K562 (cell line): Measurements from ENCODE around the gene ELF1. TPM values are rescaled to one million over a fixed set of nuclear protein-coding genes. Genes with fewer than 3 reads are reported as not detected.
A peak's percentile ranks its signal among the peaks of the same experiment; 100 is the strongest.

Experiments used
- ARID3A ChIP-seq: IDR thresholded peaks from 2 replicates; pipeline ENCODE4 v1.6.1; 2012; ENCODE audit warnings: low read depth, low read length, improper control_type of control experiment, borderline replicate concordance
- ATF2 ChIP-seq: sonication (generic); formaldehyde crosslinking; IDR thresholded peaks from 2 replicates; pipeline ENCODE4 v1.8.1; 2022; ENCODE audit warnings: missing genetic modification reagents
- CREB3 ChIP-seq: fragments of 450-650 bp; conservative IDR thresholded peaks from 2 replicates; pipeline ENCODE4 v1.6.1; 2016; ENCODE audit warnings: missing genetic modification characterization, low read depth, mild to moderate bottlenecking, missing compliant biosample characterization, moderate library complexity
- ETS1 ChIP-seq: conservative IDR thresholded peaks from 2 replicates; pipeline ENCODE4 v1.6.1; 2011; ENCODE audit warnings: low read depth, mild to moderate bottlenecking, low read length; ENCODE audit not compliant: control insufficient read depth
- KAT7 ChIP-seq: sonication (generic); formaldehyde crosslinking; IDR thresholded peaks from 2 replicates; pipeline ENCODE4 v1.8.0; 2022; ENCODE audit warnings: missing genetic modification reagents, mild to moderate bottlenecking, borderline replicate concordance
- MTF1 ChIP-seq: fragments of 250-450 bp; sonication (Bioruptor Pico); IDR thresholded peaks from 2 replicates; pipeline ENCODE4 v1.9.0; 2021; ENCODE audit warnings: moderate library complexity, mild to moderate bottlenecking, inconsistent platforms, borderline replicate concordance
- NFIC ChIP-seq: fragments of 450-650 bp; IDR thresholded peaks from 2 replicates; pipeline ENCODE4 v1.6.1; 2017; ENCODE audit warnings: mild to moderate bottlenecking, inconsistent platforms
- OTX1 ChIP-seq: fragments of 450-650 bp; formaldehyde crosslinking; IDR thresholded peaks from 2 replicates; pipeline ENCODE4 v1.4.0; 2022; ENCODE audit warnings: mild to moderate bottlenecking
- POLR2G ChIP-seq: fragments of 200-400 bp; formaldehyde crosslinking; IDR thresholded peaks from 2 replicates; pipeline ENCODE4 v1.6.1; 2017; ENCODE audit warnings: low read depth, mild to moderate bottlenecking, antibody characterized with exemption, low read length, moderate library complexity
- POLR3G ChIP-seq: IDR thresholded peaks from 2 replicates; pipeline ENCODE4 v1.6.1; 2011; ENCODE audit not compliant: insufficient read length, insufficient replicate concordance; ENCODE audit errors: extremely low read depth
- SAFB ChIP-seq: fragments of 200-400 bp; formaldehyde crosslinking; IDR thresholded peaks from 2 replicates; pipeline ENCODE4 v1.6.1; 2017; ENCODE audit warnings: low read depth, low read length, borderline replicate concordance
- SMARCE1 ChIP-seq: fragments of 450-650 bp; IDR thresholded peaks from 2 replicates; pipeline ENCODE4 v1.7.1; 2016; ENCODE audit warnings: mild to moderate bottlenecking
- UBTF ChIP-seq, 2 experiments: IDR thresholded peaks; 2 replicates each; pipeline ENCODE4 v1.6.1; 2012; ENCODE audit warnings: improper control_type of control experiment in 2 of 2, low read depth in 2 of 2, low read length in 2 of 2, borderline replicate concordance in 1 of 2
- ZC3H4 ChIP-seq: sonication (generic); formaldehyde crosslinking; IDR thresholded peaks from 2 replicates; pipeline ENCODE4 v1.9.0; 2021; ENCODE audit warnings: missing genetic modification reagents, borderline replicate concordance
- ZKSCAN1 ChIP-seq: fragments of 150-350 bp; IDR thresholded peaks from 2 replicates; pipeline ENCODE4 v1.6.1; 2016; ENCODE audit warnings: low read depth, low read length
- ZNF354B ChIP-seq: fragments of 250-450 bp; sonication (Bioruptor Pico); IDR thresholded peaks from 2 replicates; pipeline ENCODE4 v1.4.0; 2020
- ZNF655 ChIP-seq: fragments of 250-450 bp; sonication (Bioruptor Pico); IDR thresholded peaks from 2 replicates; pipeline ENCODE4 v1.5.0; 2021
- polyA plus RNA-seq, 8 experiments: library from polyadenylated mRNA; depleted of rRNA in 4 of 8; stranded (reverse) in 5 of 8; unstranded in 3 of 8; fragments of >200 nt; fragmentation: Nextera tagmentation in 2 of 8; fragmentation: Illumina TruSeq in 1 of 8; extraction: Ambion mirVana in 2 of 8; extraction: Trizol in 1 of 8; gene quantifications; 2 replicates each; pipeline versions ENCODE4 v1.2.1 to v1.2.3, GENCODE V29; 2011 to 2014; ENCODE audit warnings: inconsistent platforms in 1 of 8, missing spikeins in 1 of 8
- total RNA-seq, 7 experiments: library from RNA; depleted of rRNA in 6 of 7; stranded (reverse); fragments of >200 nt in 6 of 7; fragmentation: Illumina TruSeq in 2 of 7; extraction: Trizol in 2 of 7; gene quantifications; 2 replicates each; pipeline versions ENCODE4 v1.2.1 to v1.2.3, GENCODE V29; 2011 to 2021; ENCODE audit warnings: low replicate concordance in 1 of 7

The ELF1 gene
- total and polyA plus RNA-seq, 9 of the 15 experiments (the other 6 are each of a cell fraction or from before 2014, with no cell fraction given): 24.7 to 54.4 (median 33.4) TPM

GRCh38 chr13:41008349-41008980 is 10.7 kb downstream of the ELF1 start (continued):
- TF ChIP-seq ZNF655 (CRISPR knock-in tag) (no peak), ETS1 (no peak), OTX1 (CRISPR knock-in tag) (no peak), NFIC (no peak), POLR2G (no peak), ATF2 (CRISPR knock-in tag) (no peak), ZKSCAN1 (no peak), SMARCE1 (peak; percentile 63; the same call in 1 of the 2 replicates), ARID3A (peak; percentile 69; the same call in 1 of the 2 replicates), ZC3H4 (CRISPR knock-in tag) (no peak), UBTF (IDR thresholded peaks at IDR 0.05; ENCODE audit: borderline replicate concordance in 1 of 2, low read depth in 2 of 2, low read length in 2 of 2) (no peak), POLR3G (no peak), CREB3 (tag) (no peak), KAT7 (CRISPR knock-in tag) (no peak), ZNF354B (CRISPR knock-in tag) (no peak), SAFB (no peak), MTF1 (CRISPR knock-in tag) (no peak)
